GM18502 (cell line): ENCODE results near the gene TMCC3.

Source experiments
- ATAC-seq: cut with Tn5 transposase; IDR thresholded peaks from one replicate; pipeline ENCODE4 v1.9.1; 2021; ENCODE audit warnings: mild to moderate bottlenecking; ENCODE audit not compliant: unreplicated experiment, poor library complexity

The TMCC3 gene

GRCh38 chr12:94674051-94674451, 23.7 kb upstream of the TMCC3 start:
- no peak for ATAC-seq

DNA sequence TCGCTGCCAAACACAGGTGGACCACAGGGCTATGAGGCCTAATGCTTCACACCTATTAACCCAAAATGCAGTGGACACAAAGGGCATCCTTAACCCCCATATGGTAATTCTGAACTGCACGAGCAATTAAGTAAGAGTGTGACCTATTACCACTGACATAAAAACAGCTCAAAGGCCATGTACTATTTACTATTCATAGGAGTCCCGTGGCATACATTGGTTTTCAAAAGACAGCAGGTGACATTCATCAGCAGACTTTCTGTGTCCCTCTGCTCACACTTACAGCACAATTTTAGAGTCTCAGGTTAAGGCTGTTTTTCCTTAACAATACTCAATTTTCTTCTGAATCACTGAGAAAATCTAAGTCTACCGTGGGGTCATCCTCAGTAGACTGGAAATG, 23.1 kb upstream of the TMCC3 start:
- no peak for ATAC-seq

DNA sequence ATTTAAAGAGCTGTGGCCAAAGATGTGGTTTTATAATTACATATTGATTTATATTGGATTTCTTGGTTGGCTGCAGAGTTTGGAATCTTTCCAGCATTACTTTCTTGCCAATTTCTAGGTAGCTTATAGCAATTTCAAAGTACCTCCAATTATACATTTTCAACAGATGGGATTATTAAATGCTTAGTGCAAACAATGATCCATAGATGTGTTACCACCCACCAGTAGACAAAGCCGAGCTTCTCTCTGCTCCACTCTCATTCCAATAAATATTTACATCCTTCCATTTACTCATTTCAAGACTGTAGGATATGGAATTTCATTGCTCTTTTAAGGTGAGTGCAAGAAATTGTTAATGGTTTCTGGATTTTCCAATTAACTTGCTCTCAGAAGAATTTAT, 21.6 kb upstream of the TMCC3 start:
- ATAC-seq: no peak

- ATAC-seq: no peak
Observed at GRCh38 chr12:94670898-94671297, 20.5 kb upstream of the TMCC3 start.

DNA sequence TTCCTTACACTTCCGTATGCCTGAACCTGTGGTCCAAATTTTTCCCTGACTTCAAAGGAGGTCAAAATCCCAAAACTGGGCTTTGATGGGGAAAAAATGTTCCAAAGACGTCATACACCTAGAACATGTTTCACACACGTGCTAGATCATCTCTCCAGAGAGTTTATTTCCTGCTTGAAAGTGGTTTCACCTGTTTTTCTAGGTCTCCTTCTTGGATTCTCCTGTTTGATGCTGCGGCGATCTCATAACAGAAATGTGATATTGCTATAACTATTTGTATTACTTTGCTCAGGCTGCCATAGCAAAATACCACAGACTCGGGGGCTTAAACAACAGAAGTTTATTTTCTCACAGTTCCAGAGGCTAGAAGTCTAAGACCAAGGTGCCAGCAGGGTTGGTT, 19.7 kb upstream of the TMCC3 start:
- no peak for ATAC-seq

GRCh38 chr12:94667031-94667540, 16.7 kb upstream of the TMCC3 start:
- no peak for ATAC-seq

GRCh38 chr12:94666158-94666557, 15.8 kb upstream of the TMCC3 start:
- no peak for ATAC-seq

GRCh38 chr12:94663702-94664101, 13.3 kb upstream of the TMCC3 start:
- no peak for ATAC-seq

- ATAC-seq: no peak
Observed at GRCh38 chr12:94663071-94663470, 12.7 kb upstream of the TMCC3 start.

DNA sequence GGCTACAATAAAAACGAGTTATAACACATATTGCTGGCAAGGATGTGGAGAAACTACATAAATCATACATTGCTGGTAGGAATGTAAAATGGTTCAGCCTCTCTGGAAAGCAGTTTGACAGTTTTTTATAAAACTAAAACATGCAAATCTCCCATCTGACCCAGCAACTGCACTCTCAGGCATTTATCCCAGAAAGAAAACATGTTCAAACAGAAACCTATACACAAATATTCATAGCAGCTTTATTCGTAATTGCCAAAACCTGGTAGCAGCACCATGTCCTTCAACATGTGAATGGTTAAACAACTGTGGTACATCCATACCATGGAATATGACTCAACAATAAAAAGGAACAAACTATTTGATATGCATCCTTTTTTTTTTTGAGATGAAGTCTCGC, 10.1 kb upstream of the TMCC3 start:
- ATAC-seq: no peak

GRCh38 chr12:94659346-94659930, 9.1 kb upstream of the TMCC3 start:
- no peak for ATAC-seq

DNA sequence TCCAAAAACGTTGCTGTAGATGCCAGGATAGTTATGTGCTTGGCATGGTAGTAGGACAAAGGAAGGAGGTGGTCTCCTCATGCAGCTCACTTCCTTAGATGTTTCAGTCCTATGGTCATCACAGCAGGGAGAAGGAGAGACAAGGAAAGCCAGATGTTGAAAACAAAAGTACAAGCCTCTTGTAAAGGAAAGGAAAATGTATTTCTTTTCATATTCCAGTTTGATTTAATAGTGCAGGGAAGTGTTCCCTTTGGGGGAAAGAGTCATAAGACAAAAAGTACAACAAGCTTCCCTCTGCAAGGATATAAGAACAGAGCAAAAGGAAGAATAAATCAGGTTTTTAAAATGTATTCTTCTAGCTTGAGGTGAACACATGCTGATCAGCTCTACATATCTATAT, 8.6 kb upstream of the TMCC3 start:
- no peak for ATAC-seq

DNA sequence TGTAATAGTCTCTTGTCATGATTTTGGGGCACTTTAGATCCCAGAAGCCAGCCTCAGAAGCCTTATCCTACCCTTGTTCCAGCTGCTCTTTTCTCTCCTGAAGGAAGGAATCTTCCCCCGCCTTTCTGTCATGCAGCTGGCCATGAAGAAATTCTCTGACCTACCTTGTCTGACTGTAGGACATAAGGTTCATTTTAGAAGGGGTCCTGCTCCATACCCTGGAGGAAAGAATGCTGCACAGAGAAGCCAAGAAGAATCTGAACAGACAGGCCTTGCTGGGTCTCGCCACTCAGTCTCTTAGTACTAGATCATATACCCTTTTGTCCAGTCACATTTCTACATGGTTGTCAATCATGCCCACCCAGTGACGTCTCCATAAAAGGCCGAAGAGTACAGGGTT, 6.2 kb upstream of the TMCC3 start:
- no peak for ATAC-seq

- ATAC-seq: peak; percentile 60
Observed at GRCh38 chr12:94649349-94650142, 811 bp downstream of the TMCC3 start.

- ATAC-seq: no peak
Observed at GRCh38 chr12:94648578-94648977, 1.8 kb downstream of the TMCC3 start.

DNA sequence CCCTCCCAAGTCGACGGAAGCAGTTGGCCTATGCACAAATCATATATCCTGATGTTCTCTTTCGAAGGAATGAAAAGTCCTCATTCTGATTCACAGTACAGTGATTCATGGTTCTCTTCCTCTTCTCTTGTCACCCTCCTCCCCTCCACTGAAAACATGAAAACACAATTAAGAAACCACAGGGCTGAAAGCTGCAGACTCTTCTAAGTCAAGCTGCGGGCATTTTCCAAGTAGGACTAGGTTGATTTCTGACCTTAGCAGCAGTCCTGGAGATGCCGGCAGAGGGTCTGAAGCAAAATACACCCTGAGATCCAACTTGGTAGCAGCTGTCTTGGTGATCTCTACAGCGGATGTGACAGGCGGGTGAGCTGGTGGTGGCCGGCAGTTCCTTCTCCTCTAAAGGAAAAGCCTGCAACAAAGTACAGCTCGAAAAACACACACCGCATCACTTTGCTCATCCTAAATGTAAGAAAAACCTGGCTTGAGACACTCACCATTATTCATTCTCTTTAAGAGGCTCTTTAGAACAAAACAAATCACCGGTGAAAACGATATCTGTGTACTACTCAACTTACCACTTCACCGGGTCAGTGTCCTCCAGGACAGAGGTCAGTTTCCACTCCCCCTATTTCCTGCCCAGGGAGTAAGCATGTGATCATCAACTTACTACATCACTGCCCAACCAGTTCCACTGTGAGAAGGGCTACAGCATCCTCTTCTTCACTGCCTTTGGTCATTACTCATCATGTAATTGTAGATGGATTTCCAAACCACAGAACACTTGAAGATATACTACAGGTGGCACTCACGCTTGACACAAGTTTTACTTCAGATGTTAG, 6.0 kb downstream of the TMCC3 start:
- ATAC-seq: peak; percentile 44

DNA sequence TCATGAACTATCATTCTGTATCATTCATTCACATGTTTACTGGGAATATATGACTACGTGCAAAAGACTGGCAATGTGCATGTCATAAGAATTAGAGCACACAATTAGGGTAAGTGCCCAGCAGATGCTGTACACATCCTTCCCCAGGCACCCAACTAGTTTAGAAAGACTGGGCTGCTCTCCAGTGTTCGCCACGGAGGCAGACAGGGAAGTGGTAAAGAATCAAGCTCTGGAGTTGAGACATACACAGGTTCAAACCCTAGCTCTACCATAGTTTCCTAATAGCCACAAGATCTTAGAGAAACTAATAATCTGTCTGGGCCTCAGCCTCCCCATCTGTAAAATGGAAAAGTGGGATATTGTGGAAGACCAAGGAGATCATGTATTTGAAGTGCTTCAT, 6.8 kb downstream of the TMCC3 start:
- ATAC-seq: no peak

- ATAC-seq: no peak
Observed at GRCh38 chr12:94641283-94641682, 9.1 kb downstream of the TMCC3 start.

- peak; percentile 82 for ATAC-seq
Observed at GRCh38 chr12:94640134-94640928, 10.0 kb downstream of the TMCC3 start.

DNA sequence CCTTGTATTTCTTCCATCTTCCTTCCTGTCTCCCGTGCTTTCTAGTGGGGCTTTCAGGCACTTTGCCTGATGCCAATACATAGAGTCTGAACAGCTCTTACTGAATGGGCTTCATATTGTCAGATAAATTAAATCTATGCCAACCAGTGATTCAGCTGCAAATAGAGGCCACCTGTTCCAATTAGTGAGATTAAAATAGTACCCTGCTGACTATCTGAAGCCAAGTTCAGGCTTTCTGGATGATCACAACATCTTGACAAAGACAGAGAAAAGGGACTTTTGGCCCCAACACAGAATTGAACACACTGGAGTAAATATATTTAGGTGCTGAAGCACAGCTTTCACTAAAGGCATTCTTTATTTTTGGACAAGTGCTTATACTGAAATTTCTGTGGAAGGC, 11.8 kb downstream of the TMCC3 start:
- ATAC-seq: no peak
